ENCODE measurements around the gene GDF11.
A peak's percentile ranks its signal among the peaks of the same experiment; 100 is the strongest.
"Not testable (repeated sequence)": the region's sequence is repeated elsewhere in the genome, so short reads cannot be mapped to it uniquely, and the experiment has no call there.

GDF11 gene

GRCh38 chr12:55743406-55744339 is 751 bp downstream of the GDF11 start:
- Histone ChIP-seq H3K27me3 (replicated peaks; ENCODE audit: control insufficient read depth, insufficient read depth, low read length, poor library complexity, severe bottlenecking) (no peaks in the 10 kb centered on the region), H3K27ac (ENCODE audit: insufficient read depth, low read length, poor library complexity, severe bottlenecking) (peak overlapping the region; percentile 47), H3K36me3 (ENCODE audit: control insufficient read depth, insufficient read depth, low read length) (no peaks in the 10 kb centered on the region), H3K4me1 (ENCODE audit: control insufficient read depth, insufficient read depth, low read length, poor library complexity, severe bottlenecking) (peaks cover 10% of the 10 kb centered on the region), H3K4me3 (ENCODE audit: insufficient read depth, low read depth, low read length, poor library complexity, severe bottlenecking) (peak overlapping the region; percentile 70), H3K9me3 (ENCODE audit: control insufficient read depth, low read length) (no peaks in the 10 kb centered on the region)
- peak in 2 of 3 donors; percentile 16 to 29 for DNase-seq

- peak overlapping the region; percentile 47 for H3K27ac ChIP-seq (ENCODE audit: insufficient read depth, low read length, poor library complexity, severe bottlenecking)
- no peaks in the 10 kb centered on the region for H3K27me3 ChIP-seq (replicated peaks; ENCODE audit: control insufficient read depth, insufficient read depth, low read length, poor library complexity, severe bottlenecking)
- no peak for DNase-seq
- H3K4me1 ChIP-seq (ENCODE audit: control insufficient read depth, insufficient read depth, low read length, poor library complexity, severe bottlenecking), result peaks cover 10% of the 10 kb centered on the region
- peak overlapping the region; percentile 70 for H3K4me3 ChIP-seq (ENCODE audit: insufficient read depth, low read depth, low read length, poor library complexity, severe bottlenecking)
- peaks cover 1% of the 10 kb centered on the region for H3K36me3 ChIP-seq (ENCODE audit: control insufficient read depth, insufficient read depth, low read length)
- no peaks in the 10 kb centered on the region for H3K9me3 ChIP-seq (ENCODE audit: control insufficient read depth, low read length)
Observed at GRCh38 chr12:55744340-55745030, 1.6 kb downstream of the GDF11 start.

GRCh38 chr12:55745361-55746173 is 2.6 kb downstream of the GDF11 start:
- no peak overlapping the region for H3K4me3 ChIP-seq (ENCODE audit: insufficient read depth, low read depth, low read length, poor library complexity, severe bottlenecking)

GRCh38 chr12:55746174-55746912 is 3.4 kb downstream of the GDF11 start:
- H3K4me1 ChIP-seq (ENCODE audit: control insufficient read depth, insufficient read depth, low read length, poor library complexity, severe bottlenecking), result peaks cover 10% of the 10 kb centered on the region
- no peak overlapping the region for H3K27ac ChIP-seq (ENCODE audit: insufficient read depth, low read length, poor library complexity, severe bottlenecking)
- no peak overlapping the region for H3K4me3 ChIP-seq (ENCODE audit: insufficient read depth, low read depth, low read length, poor library complexity, severe bottlenecking)

More at GRCh38 chr12:55745361-55746173, 2.6 kb downstream of the GDF11 start:
- DNase-seq, result no peak
- peaks cover 6% of the 10 kb centered on the region for H3K36me3 ChIP-seq (ENCODE audit: control insufficient read depth, insufficient read depth, low read length)
- no peak overlapping the region for H3K27ac ChIP-seq (ENCODE audit: insufficient read depth, low read length, poor library complexity, severe bottlenecking)
- H3K27me3 ChIP-seq (replicated peaks; ENCODE audit: control insufficient read depth, insufficient read depth, low read length, poor library complexity, severe bottlenecking), result no peaks in the 10 kb centered on the region
- no peaks in the 10 kb centered on the region for H3K9me3 ChIP-seq (ENCODE audit: control insufficient read depth, low read length)
- H3K4me1 ChIP-seq (ENCODE audit: control insufficient read depth, insufficient read depth, low read length, poor library complexity, severe bottlenecking), result peaks cover 10% of the 10 kb centered on the region

GRCh38 chr12:55746913-55747231 is 4.0 kb downstream of the GDF11 start:
- no peaks in the 10 kb centered on the region for H3K27me3 ChIP-seq (replicated peaks; ENCODE audit: control insufficient read depth, insufficient read depth, low read length, poor library complexity, severe bottlenecking)
- H3K9me3 ChIP-seq (ENCODE audit: control insufficient read depth, low read length), result no peaks in the 10 kb centered on the region
- peaks cover 19% of the 10 kb centered on the region for H3K36me3 ChIP-seq (ENCODE audit: control insufficient read depth, insufficient read depth, low read length)
- H3K4me1 ChIP-seq (ENCODE audit: control insufficient read depth, insufficient read depth, low read length, poor library complexity, severe bottlenecking), result peaks cover 10% of the 10 kb centered on the region
- H3K27ac ChIP-seq (ENCODE audit: insufficient read depth, low read length, poor library complexity, severe bottlenecking), result no peak overlapping the region
- no peak overlapping the region for H3K4me3 ChIP-seq (ENCODE audit: insufficient read depth, low read depth, low read length, poor library complexity, severe bottlenecking)
- no peak for DNase-seq

More at GRCh38 chr12:55746174-55746912, 3.4 kb downstream of the GDF11 start:
- no peak for DNase-seq
- no peaks in the 10 kb centered on the region for H3K9me3 ChIP-seq (ENCODE audit: control insufficient read depth, low read length)
- no peaks in the 10 kb centered on the region for H3K27me3 ChIP-seq (replicated peaks; ENCODE audit: control insufficient read depth, insufficient read depth, low read length, poor library complexity, severe bottlenecking)
- peaks cover 14% of the 10 kb centered on the region for H3K36me3 ChIP-seq (ENCODE audit: control insufficient read depth, insufficient read depth, low read length)

GRCh38 chr12:55748230-55748993 is 5.5 kb downstream of the GDF11 start:
- peaks cover 6% of the 10 kb centered on the region for H3K4me1 ChIP-seq (ENCODE audit: control insufficient read depth, insufficient read depth, low read length, poor library complexity, severe bottlenecking)
- no peaks in the 10 kb centered on the region for H3K9me3 ChIP-seq (ENCODE audit: control insufficient read depth, low read length)
- no peak overlapping the region for H3K27ac ChIP-seq (ENCODE audit: insufficient read depth, low read length, poor library complexity, severe bottlenecking)
- no peak for DNase-seq
- H3K4me3 ChIP-seq (ENCODE audit: insufficient read depth, low read depth, low read length, poor library complexity, severe bottlenecking), result no peak overlapping the region
- H3K27me3 ChIP-seq (replicated peaks; ENCODE audit: control insufficient read depth, insufficient read depth, low read length, poor library complexity, severe bottlenecking), result no peaks in the 10 kb centered on the region
- H3K36me3 ChIP-seq (ENCODE audit: control insufficient read depth, insufficient read depth, low read length), result peaks cover 31% of the 10 kb centered on the region

GRCh38 chr12:55755246-55755645 is 12.3 kb downstream of the GDF11 start:
- no peak overlapping the region for H3K27ac ChIP-seq (ENCODE audit: insufficient read depth, low read length, poor library complexity, severe bottlenecking)
- no peak for DNase-seq
- H3K9me3 ChIP-seq (ENCODE audit: control insufficient read depth, low read length), result no peaks in the 10 kb centered on the region
- H3K4me1 ChIP-seq (ENCODE audit: control insufficient read depth, insufficient read depth, low read length, poor library complexity, severe bottlenecking), result no peaks in the 10 kb centered on the region
- no peak overlapping the region for H3K4me3 ChIP-seq (ENCODE audit: insufficient read depth, low read depth, low read length, poor library complexity, severe bottlenecking)
- H3K27me3 ChIP-seq (replicated peaks; ENCODE audit: control insufficient read depth, insufficient read depth, low read length, poor library complexity, severe bottlenecking), result no peaks in the 10 kb centered on the region
- peaks cover 67% of the 10 kb centered on the region for H3K36me3 ChIP-seq (ENCODE audit: control insufficient read depth, insufficient read depth, low read length)

GRCh38 chr12:55757701-55758100 is 14.8 kb downstream of the GDF11 start:
- Histone ChIP-seq H3K36me3 (ENCODE audit: control insufficient read depth, insufficient read depth, low read length) (peaks cover 46% of the 10 kb centered on the region), H3K4me1 (ENCODE audit: control insufficient read depth, insufficient read depth, low read length, poor library complexity, severe bottlenecking) (no peaks in the 10 kb centered on the region)

GRCh38 chr12:55758575-55758974 is 15.7 kb downstream of the GDF11 start:
- not testable (repeated sequence) for DNase-seq; H3K27me3 ChIP-seq (replicated peaks; ENCODE audit: control insufficient read depth, insufficient read depth, low read length, poor library complexity, severe bottlenecking)
- H3K36me3 ChIP-seq (ENCODE audit: control insufficient read depth, insufficient read depth, low read length), result peaks cover 43% of the 10 kb centered on the region

More at GRCh38 chr12:55757701-55758100, 14.8 kb downstream of the GDF11 start:
- Histone ChIP-seq H3K27ac (ENCODE audit: insufficient read depth, low read length, poor library complexity, severe bottlenecking) (no peak overlapping the region), H3K4me3 (ENCODE audit: insufficient read depth, low read depth, low read length, poor library complexity, severe bottlenecking) (no peak overlapping the region), H3K9me3 (ENCODE audit: control insufficient read depth, low read length) (no peaks in the 10 kb centered on the region), H3K27me3 (replicated peaks; ENCODE audit: control insufficient read depth, insufficient read depth, low read length, poor library complexity, severe bottlenecking) (no peaks in the 10 kb centered on the region)
- no peak for DNase-seq

More at GRCh38 chr12:55758575-55758974, 15.7 kb downstream of the GDF11 start:
- H3K4me3 ChIP-seq (ENCODE audit: insufficient read depth, low read depth, low read length, poor library complexity, severe bottlenecking); H3K4me1 ChIP-seq (ENCODE audit: control insufficient read depth, insufficient read depth, low read length, poor library complexity, severe bottlenecking); H3K27ac ChIP-seq (ENCODE audit: insufficient read depth, low read length, poor library complexity, severe bottlenecking); H3K9me3 ChIP-seq (ENCODE audit: control insufficient read depth, low read length): not testable (repeated sequence)
